Esophagus muscularis mucosa (tissue), 4 donors: Measurements from ENCODE around the gene OR6M1.

Experiments used
- CTCF ChIP-seq, 3 experiments: fragments of 200-600 bp in 2 of 3; fragments of 450-650 bp in 1 of 3; sonication (generic) in 2 of 3; IDR thresholded peaks; one replicate each; pipeline ENCODE4 v1.5.1; 2017 to 2019; ENCODE audit warnings: antibody characterized with exemption in 3 of 3, mild to moderate bottlenecking in 2 of 3, moderate library complexity in 1 of 3
- EP300 ChIP-seq: sonication (generic); formaldehyde crosslinking; IDR thresholded peaks from one replicate; pipeline ENCODE4 v1.6.1; 2017; ENCODE audit warnings: antibody characterized with exemption
- POLR2A ChIP-seq: fragments of 450-650 bp; IDR thresholded peaks from one replicate; pipeline ENCODE4 v1.6.1; 2017; ENCODE audit warnings: antibody characterized with exemption, moderate library complexity, mild to moderate bottlenecking, low read depth

GRCh38 chr11:123797114-123797513 lies 9.0 kb downstream of the OR6M1 start:
- TF ChIP-seq EP300 (no peak), POLR2A (no peak), CTCF (IDR thresholded peaks at IDR 0.05) (no peak)
